DOHH2 (cell line): ENCODE measurements around the gene ANTXR2.

Experiments used
- H3F3A ChIP-seq: fragments of 200-600 bp; sonication (generic), shearing (Covaris generic); 2 replicates; pipeline ENCODE4 v1.6.0; 2016; ENCODE audit warnings: antibody characterized with exemption, mild to moderate bottlenecking; ENCODE audit not compliant: control insufficient read depth, insufficient read depth
- H3K27ac ChIP-seq: fragments of 200-600 bp; sonication (generic); 2 replicates; pipeline ENCODE4 v1.5.1; 2014; ENCODE audit warnings: low read depth, mild to moderate bottlenecking, low read length, moderate library complexity
- H3K27me3 ChIP-seq: fragments of 200-600 bp; sonication (generic); 2 replicates; pipeline ENCODE4 v1.6.1; 2014; ENCODE audit warnings: mild to moderate bottlenecking, low read length, mixed read lengths; ENCODE audit not compliant: control insufficient read depth
- H3K36me3 ChIP-seq: fragments of 200-600 bp; sonication (generic); 2 replicates; pipeline ENCODE4 v1.6.1; 2014; ENCODE audit warnings: mild to moderate bottlenecking, low read length, moderate library complexity, mixed read lengths; ENCODE audit not compliant: control insufficient read depth
- H3K4me1 ChIP-seq: fragments of 200-600 bp; sonication (generic); 2 replicates; pipeline ENCODE4 v1.6.1; 2014; ENCODE audit warnings: mild to moderate bottlenecking, low read length, mixed read lengths; ENCODE audit not compliant: control insufficient read depth
- H3K4me2 ChIP-seq: fragments of 200-600 bp; sonication (generic); 2 replicates; pipeline ENCODE4 v1.6.0; 2014; ENCODE audit warnings: mild to moderate bottlenecking, low read length, moderate library complexity
- H3K4me3 ChIP-seq: fragments of 200-600 bp; sonication (generic); 2 replicates; pipeline ENCODE4 v1.5.1; 2014; ENCODE audit warnings: mild to moderate bottlenecking, low read length, mixed read lengths
- H3K79me2 ChIP-seq: fragments of 200-600 bp; sonication (generic); 2 replicates; pipeline ENCODE4 v1.6.1; 2014; ENCODE audit warnings: mild to moderate bottlenecking, low read length, mixed read lengths; ENCODE audit not compliant: control insufficient read depth
- H3K9me2 ChIP-seq: fragments of 200-600 bp; sonication (generic); replicated peaks from 2 replicates; pipeline ENCODE4 v1.6.1; 2014; ENCODE audit warnings: mild to moderate bottlenecking, low read length, mixed read lengths; ENCODE audit not compliant: control insufficient read depth
- H3K9me3 ChIP-seq: fragments of 200-600 bp; sonication (generic); 2 replicates; pipeline ENCODE4 v1.6.1; 2014; ENCODE audit warnings: antibody characterized with exemption, low read length, mixed read lengths; ENCODE audit not compliant: control insufficient read depth, insufficient read depth
- H4K20me1 ChIP-seq: fragments of 200-600 bp; sonication (generic); 2 replicates; pipeline ENCODE4 v1.6.0; 2014; ENCODE audit warnings: low read depth, mild to moderate bottlenecking, antibody characterized with exemption, low read length, moderate library complexity; ENCODE audit not compliant: control insufficient read depth, insufficient read depth
- CTCF ChIP-seq: fragments of 200-600 bp; sonication (generic); IDR thresholded peaks from one replicate; pipeline ENCODE4 v1.5.1; 2014; ENCODE audit warnings: antibody characterized with exemption, mild to moderate bottlenecking, low read depth, low read length; ENCODE audit not compliant: poor library complexity, severe bottlenecking
- EZH2phosphoT487 ChIP-seq: fragments of 200-600 bp; sonication (generic); IDR thresholded peaks from 2 replicates; pipeline ENCODE4 v1.6.1; 2017; ENCODE audit warnings: borderline replicate concordance, mild to moderate bottlenecking, antibody characterized with exemption, low read length, moderate library complexity, mixed read lengths

Gene ANTXR2

GRCh38 chr4:79906303-79906702 is 166.7 kb downstream of the ANTXR2 start:
- TF ChIP-seq CTCF (no peak), EZH2phosphoT487 (no peak)
- Histone ChIP-seq H3K4me1 (no peaks in the 10 kb centered on the region), H3K4me2 (no peak overlapping the region), H3K27me3 (no peaks in the 10 kb centered on the region), H3K9me3 (no peaks in the 10 kb centered on the region), H3K27ac (no peak overlapping the region), H3K79me2 (no peaks in the 10 kb centered on the region), H3K4me3 (no peak overlapping the region), H3K36me3 (no peaks in the 10 kb centered on the region), H4K20me1 (no peaks in the 10 kb centered on the region), H3K9me2 (no peaks in the 10 kb centered on the region), H3F3A (no peaks in the 10 kb centered on the region)

- H3K79me2 ChIP-seq, result no peaks in the 10 kb centered on the region
- no peak for TF ChIP-seq EZH2phosphoT487
- no peak for TF ChIP-seq CTCF
- H3K4me2 ChIP-seq, result no peak overlapping the region
- H3K4me1 ChIP-seq, result no peaks in the 10 kb centered on the region
- no peaks in the 10 kb centered on the region for H3K27me3 ChIP-seq
- H3K4me3 ChIP-seq, result no peak overlapping the region
- H3K27ac ChIP-seq, result no peak overlapping the region
- H3K36me3 ChIP-seq, result no peaks in the 10 kb centered on the region
- H4K20me1 ChIP-seq, result no peaks in the 10 kb centered on the region
- no peaks in the 10 kb centered on the region for H3F3A ChIP-seq
- H3K9me2 ChIP-seq, result no peaks in the 10 kb centered on the region
- no peaks in the 10 kb centered on the region for H3K9me3 ChIP-seq
Observed at GRCh38 chr4:79905212-79905611, 167.8 kb downstream of the ANTXR2 start.

- H3K9me3 ChIP-seq, result no peaks in the 10 kb centered on the region
Observed at GRCh38 chr4:79904331-79904730, 168.7 kb downstream of the ANTXR2 start.

GRCh38 chr4:79900182-79900581 is 172.8 kb downstream of the ANTXR2 start:
- Histone ChIP-seq H3K36me3 (no peaks in the 10 kb centered on the region), H3K4me2 (no peak overlapping the region), H3K9me3 (no peaks in the 10 kb centered on the region), H3F3A (no peaks in the 10 kb centered on the region), H3K4me3 (no peak overlapping the region), H4K20me1 (no peaks in the 10 kb centered on the region), H3K79me2 (no peaks in the 10 kb centered on the region), H3K4me1 (no peaks in the 10 kb centered on the region), H3K27ac (no peak overlapping the region), H3K9me2 (no peaks in the 10 kb centered on the region), H3K27me3 (no peaks in the 10 kb centered on the region)
- TF ChIP-seq EZH2phosphoT487 (no peak), CTCF (no peak)

More at GRCh38 chr4:79904331-79904730, 168.7 kb downstream of the ANTXR2 start:
- H3K27ac ChIP-seq, result no peak overlapping the region
- H3K4me2 ChIP-seq, result no peak overlapping the region
- H3K9me2 ChIP-seq, result no peaks in the 10 kb centered on the region
- H3K4me1 ChIP-seq, result no peaks in the 10 kb centered on the region
- H3K27me3 ChIP-seq, result no peaks in the 10 kb centered on the region
- no peak for TF ChIP-seq EZH2phosphoT487
- H4K20me1 ChIP-seq, result no peaks in the 10 kb centered on the region
- no peaks in the 10 kb centered on the region for H3K36me3 ChIP-seq
- H3K79me2 ChIP-seq, result no peaks in the 10 kb centered on the region
- no peaks in the 10 kb centered on the region for H3F3A ChIP-seq
- no peak overlapping the region for H3K4me3 ChIP-seq
